GM12878 (cell line): ENCODE data around the gene PLEKHM3. TPM values are rescaled to one million over a fixed set of nuclear protein-coding genes. Genes with fewer than 3 reads are reported as not detected.

ENCODE experiments used
- ATAC-seq: fragments of 200-7000 bp; cut with Tn5 transposase; 3 replicates; pipeline ENCODE4 v1.9.1; 2020; ENCODE audit warnings: mild to moderate bottlenecking, moderate library complexity
- BruUV-seq: library from RNA; stranded (reverse); fragments of 400-500 nt; replicated peaks from 2 replicates; lab custom pipeline; 2021; lab: Mats Ljungman, UMichigan
- CTCF ChIA-PET: fragments of 300-600 bp; sonication (Branson Sonifier 250); formaldehyde crosslinking; extraction: SDS; loops from one replicate; lab custom pipeline; 2021; ENCODE audit warnings: inconsistent platforms; lab: Yijun Ruan, JAX
- POLR2A ChIA-PET: fragments of 350-600 bp; formaldehyde crosslinking; extraction: SDS; loops from one replicate; lab custom pipeline; 2021; ENCODE audit warnings: inconsistent platforms; lab: Charles Lee
- RAD21 ChIA-PET: fragments of 300-600 bp; sonication (Branson Sonifier 250); formaldehyde crosslinking; loops from one replicate; lab custom pipeline; 2023; ENCODE audit warnings: antibody characterized with exemption; ENCODE audit not compliant: unreplicated experiment; lab: Charles Lee
- SMC1A ChIA-PET: fragments of 300-600 bp; sonication (Branson Sonifier 250); formaldehyde crosslinking; loops from one replicate; lab custom pipeline; 2023; ENCODE audit not compliant: unreplicated experiment, uncharacterized antibody; lab: Charles Lee
- DNase-seq: peaks from one replicate; pipeline ENCODE4 v3.0.0-alpha.2; 2011; ENCODE audit warnings: low read depth, low spot score
- FAIRE-seq: peaks from 3 replicates; lab custom pipeline; 2011; peaks lifted over from hg19 to GRCh38; lab: Jason Lieb, UNC
- H2AFZ ChIP-seq: 2 replicates; pipeline ENCODE4 v1.6.0; 2011; ENCODE audit warnings: low read depth, low read length, control low read depth; ENCODE audit not compliant: control insufficient read depth
- H3K27ac ChIP-seq: 2 replicates; pipeline ENCODE4 v1.5.1; 2011; ENCODE audit warnings: control low read depth; ENCODE audit not compliant: control insufficient read depth, insufficient read depth
- H3K27me3 ChIP-seq, 2 experiments: replicated peaks in 1 of 2; 2 replicates each; pipeline versions ENCODE4 v1.6.0 to v1.6.1; 2011; ENCODE audit warnings: low read length in 1 of 2; ENCODE audit not compliant: control insufficient read depth in 2 of 2, insufficient read depth in 2 of 2
- H3K36me3 ChIP-seq, 2 experiments: 2 replicates each; pipeline ENCODE4 v1.5.1; 2011; ENCODE audit warnings: low read length in 1 of 2; ENCODE audit not compliant: control insufficient read depth in 2 of 2, insufficient read depth in 2 of 2
- H3K4me1 ChIP-seq: 2 replicates; pipeline ENCODE4 v1.6.1; 2011; ENCODE audit warnings: mild to moderate bottlenecking, low read length, moderate library complexity, mixed read lengths; ENCODE audit not compliant: control insufficient read depth, insufficient read depth
- H3K4me2 ChIP-seq: 2 replicates; pipeline ENCODE4 v1.6.0; 2011; ENCODE audit warnings: control low read depth; ENCODE audit not compliant: control insufficient read depth, insufficient read depth
- H3K4me3 ChIP-seq: fragments of 200-600 bp; sonication (generic); 2 replicates; pipeline ENCODE4 v1.5.1; 2016
- H3K79me2 ChIP-seq: 2 replicates; pipeline ENCODE4 v1.6.0; 2011; ENCODE audit warnings: low read length; ENCODE audit not compliant: control insufficient read depth, insufficient read depth
- H3K9ac ChIP-seq: 2 replicates; pipeline ENCODE4 v1.8.0; 2011; ENCODE audit warnings: low read length, control low read depth, mixed read lengths; ENCODE audit not compliant: control insufficient read depth, insufficient read depth
- H3K9me3 ChIP-seq: replicated peaks from 3 replicates; pipeline ENCODE4 v1.5.1; 2011; ENCODE audit warnings: mild to moderate bottlenecking, low read length; ENCODE audit not compliant: control insufficient read depth, insufficient read depth
- H4K20me1 ChIP-seq: 2 replicates; pipeline ENCODE4 v1.6.0; 2011; ENCODE audit not compliant: control insufficient read depth, insufficient read depth
- CBX3 ChIP-seq: fragments of 200-600 bp; sonication (generic); IDR thresholded peaks from 2 replicates; pipeline ENCODE4 v1.6.1; 2016; ENCODE audit warnings: low read depth, borderline replicate concordance
- E2F4 ChIP-seq: IDR thresholded peaks from 2 replicates; pipeline ENCODE4 v1.6.1; 2012; ENCODE audit warnings: low read depth, low read length, improper control_type of control experiment
- MEF2B ChIP-seq: fragments of 450-650 bp; IDR thresholded peaks from 2 replicates; pipeline ENCODE4 v1.6.1; 2018; ENCODE audit warnings: mild to moderate bottlenecking, moderate library complexity; ENCODE audit not compliant: partially characterized antibody, poor library complexity, severe bottlenecking
- MLLT1 ChIP-seq: fragments of 450-650 bp; IDR thresholded peaks from 2 replicates; pipeline ENCODE4 v1.6.1; 2016; ENCODE audit warnings: mild to moderate bottlenecking
- SPI1 ChIP-seq: IDR thresholded peaks from 2 replicates; pipeline ENCODE4 v1.6.1; 2011; ENCODE audit warnings: low read depth, mild to moderate bottlenecking, low read length, moderate library complexity, borderline replicate concordance; ENCODE audit not compliant: insufficient read depth
- WGBS: methylation state at CpG from one replicate; pipeline ENCODE4 v1.1.6; 2016; ENCODE audit warnings: low lambda C conversion rate; ENCODE audit not compliant: insufficient replicate concordance, insufficient coverage; ENCODE audit errors: missing lambda C conversion rate; 5-methylcytosine and 5-hydroxymethylcytosine counted together
- in situ Hi-C: fragments of 300-500 bp; cut with MboI; formaldehyde crosslinking; loops from 9 replicates; pipeline ENCODE4 v1.14.3; 2018; ENCODE audit warnings: mixed read lengths
- intact Hi-C: fragments of 100-400 bp; cut with micrococcal nuclease; formaldehyde crosslinking; loops from one replicate; pipeline ENCODE4 v1.14.2; 2022; ENCODE audit not compliant: unreplicated experiment
- polyA plus RNA-seq, 11 experiments: library from polyadenylated mRNA; depleted of rRNA in 4 of 11; unstranded in 6 of 11; stranded (reverse) in 5 of 11; fragments of >200 nt; fragmentation: Nextera tagmentation in 4 of 11; fragmentation: Illumina TruSeq in 1 of 11; extraction: Ambion mirVana in 4 of 11; extraction: Trizol in 1 of 11; gene quantifications; 1 replicate in 1 of 11; 2 replicates in 10 of 11; pipeline versions ENCODE4 v1.2.1 to v1.2.3, GENCODE V29; 2011 to 2016; ENCODE audit warnings: inconsistent platforms in 2 of 11, missing spikeins in 2 of 11, low read depth in 1 of 11
- total RNA-seq, 4 experiments: library from RNA; depleted of rRNA in 3 of 4; stranded (reverse); fragments of >200 nt in 3 of 4; fragmentation: Illumina TruSeq in 1 of 4; extraction: Trizol in 1 of 4; gene quantifications; 2 replicates each; pipeline versions ENCODE4 v1.2.1 to v1.2.3, GENCODE V29; 2013 to 2021

PLEKHM3 gene
- total and polyA plus RNA-seq, 10 of the 15 experiments (the other 5 are each of a cell fraction or from before 2014, with no cell fraction given) = 1.4 to 5.6 (median 3.0) TPM

- no peak for ATAC-seq
- Histone ChIP-seq H3K9ac (no peak overlapping the region), H3K4me1 (peaks cover 8% of the 10 kb centered on the region), H3K27ac (no peak overlapping the region), H4K20me1 (no peaks in the 10 kb centered on the region), H3K4me2 (no peak overlapping the region), H3K79me2 (no peaks in the 10 kb centered on the region), H3K9me3 (no peaks in the 10 kb centered on the region; the same call in 2 of the 3 replicates), H2AFZ (peak overlapping the region; percentile 28; the same call in 1 of the 2 replicates), H3K27me3 (no peaks in the 10 kb centered on the region), H3K36me3 (no peaks in the 10 kb centered on the region), H3K4me3 (no peak overlapping the region)
- no TSS peak for BruUV-seq
- ChIA-PET CTCF (interaction anchor here (0.9 to 4.2 kb wide), 5 partner anchors 9 to 404 kb away, joined by 3 to 30 read pairs (median 3); no protein-coding TSS in a partner anchor), POLR2A (interaction anchor here (0.6 to 0.7 kb wide), 3 partner anchors 321 to 405 kb away, joined by 3 to 5 read pairs (median 4); no protein-coding TSS in a partner anchor), RAD21 (no interaction called here), SMC1A (interaction anchor here (0.7 to 2.3 kb wide), 6 partner anchors 9 to 405 kb away, joined by 3 to 12 read pairs (median 4); no protein-coding TSS in a partner anchor)
- TF ChIP-seq CBX3 (no peak), MEF2B (peak; percentile 17), SPI1 (peak; percentile 42; the same call in 1 of the 2 replicates), MLLT1 (peak; percentile 67), E2F4 (no peak)
- DNase-seq = no peak
- 42% methylated on average over 7 of the region's 7 CpGs for WGBS
- in situ Hi-C loops = loop anchor here (5.0 kb wide), 2 partner anchors 284 to 404 kb away; partner anchors contain the start of gene METTL21A
- no peak for FAIRE-seq
- intact Hi-C loops = loop anchor here (5.0 kb wide), 3 partner anchors 49 to 404 kb away; partner anchors contain the start of genes FZD5 and METTL21A
These were observed 6.3 kb upstream of the PLEKHM3 start for GRCh38 chr2:208031608-208032019.
